ACC112 (cell line): ENCODE data around the gene FAM83G.
"Not testable (repeated sequence)": the region's sequence is repeated elsewhere in the genome, so short reads cannot be mapped to it uniquely, and the experiment has no call there.

Experiments used
- H2AFZ ChIP-seq: fragments of 200-600 bp; sonication (generic); one replicate; pipeline ENCODE4 v1.6.0; 2017; ENCODE audit warnings: antibody characterized with exemption, low read length; ENCODE audit not compliant: unreplicated experiment
- H3K27ac ChIP-seq: fragments of 200-600 bp; sonication (generic); 2 replicates; pipeline ENCODE4 v1.5.1; 2014; ENCODE audit warnings: low read depth, mild to moderate bottlenecking, antibody characterized with exemption, low read length, moderate library complexity
- H3K27me3 ChIP-seq: fragments of 200-600 bp; sonication (generic); 2 replicates; pipeline ENCODE4 v1.6.1; 2014; ENCODE audit warnings: mild to moderate bottlenecking, antibody characterized with exemption, low read length, moderate library complexity, mixed read lengths; ENCODE audit not compliant: insufficient read depth
- H3K36me3 ChIP-seq: fragments of 200-600 bp; sonication (generic); 2 replicates; pipeline ENCODE4 v1.6.1; 2016; ENCODE audit warnings: mild to moderate bottlenecking, antibody characterized with exemption, low read length, moderate library complexity, mixed read lengths; ENCODE audit not compliant: insufficient read depth
- H3K4me1 ChIP-seq: fragments of 200-600 bp; sonication (generic); one replicate; pipeline ENCODE4 v1.6.1; 2016; ENCODE audit warnings: low read length, mixed read lengths; ENCODE audit not compliant: insufficient read depth, unreplicated experiment, control insufficient read depth
- H3K4me3 ChIP-seq: fragments of 200-600 bp; sonication (generic); 2 replicates; pipeline ENCODE4 v1.5.1; 2014; ENCODE audit warnings: mild to moderate bottlenecking, low read depth, low read length
- H3K79me2 ChIP-seq: fragments of 200-600 bp; sonication (generic); one replicate; pipeline ENCODE4 v1.6.0; 2016; ENCODE audit warnings: low read length; ENCODE audit not compliant: control insufficient read depth, unreplicated experiment, insufficient read depth

The FAM83G gene

GRCh38 chr17:19022128-19022527 is 17.6 kb upstream of the FAM83G start:
- H3K4me1 ChIP-seq, result peaks cover 6% of the 10 kb centered on the region
- no peaks in the 10 kb centered on the region for H3K36me3 ChIP-seq
- no peak overlapping the region for H3K27ac ChIP-seq
- H3K27me3 ChIP-seq, result no peaks in the 10 kb centered on the region
- H2AFZ ChIP-seq, result no peak overlapping the region
- no peaks in the 10 kb centered on the region for H3K79me2 ChIP-seq
- H3K4me3 ChIP-seq, result no peak overlapping the region

- Histone ChIP-seq H3K27ac (no peak overlapping the region), H3K27me3 (no peaks in the 10 kb centered on the region), H2AFZ (no peak overlapping the region), H3K79me2 (no peaks in the 10 kb centered on the region), H3K36me3 (no peaks in the 10 kb centered on the region), H3K4me1 (peaks cover 6% of the 10 kb centered on the region), H3K4me3 (no peak overlapping the region)
Observed at GRCh38 chr17:19021622-19022083, 17.1 kb upstream of the FAM83G start.

DNA sequence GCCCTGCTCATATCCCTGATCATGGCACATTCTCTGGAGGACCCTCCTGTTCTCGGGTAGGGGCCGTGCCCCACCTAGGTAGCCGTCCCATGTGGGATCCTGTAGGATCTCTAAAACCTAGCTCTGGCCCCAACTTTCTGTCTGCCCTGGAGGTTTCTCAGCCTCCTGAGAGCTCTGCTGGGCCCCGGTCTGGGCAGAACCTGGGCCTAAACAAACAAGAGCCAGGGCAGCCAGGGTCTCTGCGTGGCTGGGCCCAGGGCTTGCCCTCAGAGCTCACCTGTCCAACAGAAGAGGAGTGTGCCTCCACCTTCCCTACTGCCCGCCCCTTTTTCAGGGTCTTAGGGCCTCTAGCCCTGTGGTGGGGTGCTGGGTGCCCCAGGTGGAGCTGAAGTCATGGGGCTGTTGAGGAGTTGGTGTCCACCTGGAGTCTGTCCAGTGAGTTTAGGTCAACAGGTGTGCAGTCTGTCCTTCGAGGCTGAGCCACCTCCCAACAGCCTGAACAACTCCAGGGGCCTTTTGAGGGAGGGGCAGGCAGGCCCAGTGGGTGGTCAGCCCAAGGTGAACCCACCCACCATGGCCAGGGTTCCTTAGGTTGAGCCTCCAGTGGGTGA is 16.6 kb upstream of the FAM83G start:
- H3K36me3 ChIP-seq, H3K79me2 ChIP-seq, H3K4me3 ChIP-seq, H3K27ac ChIP-seq, H2AFZ ChIP-seq, H3K4me1 ChIP-seq, H3K27me3 ChIP-seq: not testable (repeated sequence)

GRCh38 chr17:19020016-19020415 is 15.5 kb upstream of the FAM83G start:
- H3K4me1 ChIP-seq, result peaks cover 6% of the 10 kb centered on the region
- no peaks in the 10 kb centered on the region for H3K36me3 ChIP-seq
- H2AFZ ChIP-seq, result no peak overlapping the region
- H3K27me3 ChIP-seq, result no peaks in the 10 kb centered on the region
- no peaks in the 10 kb centered on the region for H3K79me2 ChIP-seq
- no peak overlapping the region for H3K27ac ChIP-seq
- no peak overlapping the region for H3K4me3 ChIP-seq

- no peak overlapping the region for H3K27ac ChIP-seq
- no peaks in the 10 kb centered on the region for H3K79me2 ChIP-seq
- no peaks in the 10 kb centered on the region for H3K36me3 ChIP-seq
- no peak overlapping the region for H2AFZ ChIP-seq
- no peaks in the 10 kb centered on the region for H3K27me3 ChIP-seq
- no peaks in the 10 kb centered on the region for H3K4me1 ChIP-seq
- H3K4me3 ChIP-seq, result no peak overlapping the region
Observed at GRCh38 chr17:19019041-19019941, 14.7 kb upstream of the FAM83G start.

GRCh38 chr17:19018600-19018950 is 14.0 kb upstream of the FAM83G start:
- H3K4me1 ChIP-seq, result no peaks in the 10 kb centered on the region
- no peak overlapping the region for H2AFZ ChIP-seq
- H3K4me3 ChIP-seq, result no peak overlapping the region
- no peak overlapping the region for H3K27ac ChIP-seq
- no peaks in the 10 kb centered on the region for H3K27me3 ChIP-seq
- H3K36me3 ChIP-seq, result no peaks in the 10 kb centered on the region
- H3K79me2 ChIP-seq, result no peaks in the 10 kb centered on the region

DNA sequence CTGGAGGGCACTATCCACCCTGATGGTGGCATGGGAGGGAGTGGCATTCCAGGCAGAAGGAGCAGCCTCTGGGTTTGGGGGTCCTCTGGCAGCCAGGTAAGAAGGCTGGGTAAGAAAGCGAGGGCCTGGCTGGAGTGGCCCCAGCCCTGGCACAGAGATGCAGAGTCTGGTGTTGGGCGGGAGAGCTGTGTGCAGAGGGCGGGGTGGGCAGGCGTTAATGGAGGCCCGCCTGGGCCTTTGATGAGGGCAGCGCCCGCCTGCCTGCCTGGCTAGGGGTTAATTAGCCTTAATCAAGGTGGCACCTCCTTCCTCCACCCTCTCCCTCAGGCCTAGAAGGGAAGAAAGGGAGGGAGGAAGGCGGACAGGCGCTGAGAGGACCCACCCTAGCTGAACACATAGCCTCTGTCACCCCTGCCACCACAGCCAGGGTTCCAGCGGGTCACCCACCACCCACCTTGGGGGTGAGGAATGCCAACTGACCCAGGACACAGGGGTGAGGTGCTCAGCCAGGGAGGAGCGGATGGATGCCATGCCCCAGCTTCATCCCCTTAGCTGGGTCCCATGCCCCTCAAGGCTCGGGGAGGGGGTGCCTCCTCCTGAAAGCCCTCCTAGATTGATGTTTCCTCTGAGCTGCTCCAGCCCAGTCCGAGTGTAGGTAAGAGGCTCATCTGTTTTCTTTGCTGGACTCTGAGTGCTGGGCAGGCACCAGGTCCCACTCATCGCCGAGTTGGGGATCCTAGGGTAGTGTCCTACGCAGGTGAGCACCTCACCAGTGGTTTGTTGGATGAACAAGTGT is 13.4 kb upstream of the FAM83G start:
- no peak overlapping the region for H2AFZ ChIP-seq
- H3K4me3 ChIP-seq, result no peak overlapping the region
- no peak overlapping the region for H3K27ac ChIP-seq
- H3K4me1 ChIP-seq, result no peaks in the 10 kb centered on the region
- H3K36me3 ChIP-seq, result no peaks in the 10 kb centered on the region
- no peaks in the 10 kb centered on the region for H3K79me2 ChIP-seq
- H3K27me3 ChIP-seq, result no peaks in the 10 kb centered on the region

DNA sequence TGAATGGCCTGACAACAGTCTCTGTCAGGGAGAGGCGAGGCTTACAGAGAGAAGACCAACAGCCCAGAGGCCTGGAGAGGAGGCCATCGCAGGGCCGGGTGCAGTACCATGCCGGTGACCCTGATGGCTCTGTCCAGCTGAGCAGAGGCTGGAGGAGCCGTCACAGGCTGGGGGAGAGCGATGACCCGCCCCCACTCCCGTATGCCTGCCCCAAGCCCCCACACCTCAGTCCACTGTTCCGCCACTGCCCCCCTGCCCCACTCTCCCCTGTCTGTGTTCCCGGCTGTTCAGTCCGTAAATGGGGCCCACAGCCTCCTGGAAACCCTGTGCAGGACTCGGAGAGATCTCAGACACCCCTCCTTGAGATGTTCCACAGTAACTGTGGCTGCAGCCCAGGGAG is 12.8 kb upstream of the FAM83G start:
- Histone ChIP-seq H3K27me3 (no peaks in the 10 kb centered on the region), H3K4me3 (no peak overlapping the region), H3K4me1 (no peaks in the 10 kb centered on the region), H3K36me3 (no peaks in the 10 kb centered on the region), H3K79me2 (no peaks in the 10 kb centered on the region), H3K27ac (no peak overlapping the region), H2AFZ (no peak overlapping the region)

GRCh38 chr17:19016881-19017280 is 12.3 kb upstream of the FAM83G start:
- no peak overlapping the region for H2AFZ ChIP-seq
- H3K27ac ChIP-seq, result no peak overlapping the region
- no peaks in the 10 kb centered on the region for H3K79me2 ChIP-seq
- H3K4me1 ChIP-seq, result no peaks in the 10 kb centered on the region
- H3K27me3 ChIP-seq, result no peaks in the 10 kb centered on the region
- H3K36me3 ChIP-seq, result no peaks in the 10 kb centered on the region
- no peak overlapping the region for H3K4me3 ChIP-seq

- Histone ChIP-seq H3K36me3 (no peaks in the 10 kb centered on the region), H3K4me1 (no peaks in the 10 kb centered on the region), H3K27me3 (no peaks in the 10 kb centered on the region), H3K4me3 (no peak overlapping the region), H3K79me2 (no peaks in the 10 kb centered on the region), H2AFZ (no peak overlapping the region), H3K27ac (no peak overlapping the region)
Observed at GRCh38 chr17:19016297-19016696, 11.7 kb upstream of the FAM83G start.
